ENCODE measurements around the gene ITGA6.

Gene ITGA6

DNA sequence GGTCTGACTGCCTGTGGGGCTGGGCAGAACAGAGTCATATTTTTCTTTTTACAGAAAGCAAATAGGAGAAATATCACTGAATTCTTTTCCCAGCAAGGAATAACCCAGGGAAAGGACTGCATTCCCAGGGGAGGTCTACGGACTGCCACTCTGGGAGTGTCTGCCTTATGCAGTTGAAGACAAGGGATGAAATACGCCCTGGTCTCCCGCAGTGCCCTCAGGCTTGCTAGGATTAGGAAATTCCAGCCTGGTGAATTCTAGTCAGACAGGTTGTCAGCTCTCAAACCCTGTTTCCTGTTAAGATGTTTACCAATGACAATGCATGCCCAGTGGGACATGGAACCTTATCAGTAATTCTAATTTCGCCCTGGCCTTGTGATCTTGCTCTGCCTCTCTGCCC is 98.2 kb downstream of the ITGA6 start (continued):
- TF ChIP-seq, protein P1, sequence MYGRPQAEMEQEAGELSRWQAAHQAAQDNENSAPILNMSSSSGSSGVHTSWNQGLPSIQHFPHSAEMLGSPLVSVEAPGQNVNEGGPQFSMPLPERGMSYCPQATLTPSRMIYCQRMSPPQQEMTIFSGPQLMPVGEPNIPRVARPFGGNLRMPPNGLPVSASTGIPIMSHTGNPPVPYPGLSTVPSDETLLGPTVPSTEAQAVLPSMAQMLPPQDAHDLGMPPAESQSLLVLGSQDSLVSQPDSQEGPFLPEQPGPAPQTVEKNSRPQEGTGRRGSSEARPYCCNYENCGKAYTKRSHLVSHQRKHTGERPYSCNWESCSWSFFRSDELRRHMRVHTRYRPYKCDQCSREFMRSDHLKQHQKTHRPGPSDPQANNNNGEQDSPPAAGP (tag by site-specific recombination; IDR thresholded peaks at IDR 0.05), result no peak
- TF ChIP-seq, protein P2, sequence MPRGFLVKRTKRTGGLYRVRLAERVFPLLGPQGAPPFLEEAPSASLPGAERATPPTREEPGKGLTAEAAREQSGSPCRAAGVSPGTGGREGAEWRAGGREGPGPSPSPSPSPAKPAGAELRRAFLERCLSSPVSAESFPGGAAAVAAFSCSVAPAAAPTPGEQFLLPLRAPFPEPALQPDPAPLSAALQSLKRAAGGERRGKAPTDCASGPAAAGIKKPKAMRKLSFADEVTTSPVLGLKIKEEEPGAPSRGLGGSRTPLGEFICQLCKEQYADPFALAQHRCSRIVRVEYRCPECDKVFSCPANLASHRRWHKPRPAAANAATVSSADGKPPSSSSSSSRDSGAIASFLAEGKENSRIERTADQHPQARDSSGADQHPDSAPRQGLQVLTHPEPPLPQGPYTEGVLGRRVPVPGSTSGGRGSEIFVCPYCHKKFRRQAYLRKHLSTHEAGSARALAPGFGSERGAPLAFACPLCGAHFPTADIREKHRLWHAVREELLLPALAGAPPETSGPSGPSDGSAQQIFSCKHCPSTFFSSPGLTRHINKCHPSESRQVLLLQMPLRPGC (tag by site-specific recombination; IDR thresholded peaks at IDR 0.05), result no peak
- no peak for TF ChIP-seq ZNF175 (tag by site-specific recombination; IDR thresholded peaks at IDR 0.05)
- TF ChIP-seq ZNF529 (tag by site-specific recombination; IDR thresholded peaks at IDR 0.05; ENCODE audit: insufficient replicate concordance), result peak; percentile 19
- TF ChIP-seq ZNF146 (tag by site-specific recombination; IDR thresholded peaks at IDR 0.05), result no peak
- TF ChIP-seq, protein P3, sequence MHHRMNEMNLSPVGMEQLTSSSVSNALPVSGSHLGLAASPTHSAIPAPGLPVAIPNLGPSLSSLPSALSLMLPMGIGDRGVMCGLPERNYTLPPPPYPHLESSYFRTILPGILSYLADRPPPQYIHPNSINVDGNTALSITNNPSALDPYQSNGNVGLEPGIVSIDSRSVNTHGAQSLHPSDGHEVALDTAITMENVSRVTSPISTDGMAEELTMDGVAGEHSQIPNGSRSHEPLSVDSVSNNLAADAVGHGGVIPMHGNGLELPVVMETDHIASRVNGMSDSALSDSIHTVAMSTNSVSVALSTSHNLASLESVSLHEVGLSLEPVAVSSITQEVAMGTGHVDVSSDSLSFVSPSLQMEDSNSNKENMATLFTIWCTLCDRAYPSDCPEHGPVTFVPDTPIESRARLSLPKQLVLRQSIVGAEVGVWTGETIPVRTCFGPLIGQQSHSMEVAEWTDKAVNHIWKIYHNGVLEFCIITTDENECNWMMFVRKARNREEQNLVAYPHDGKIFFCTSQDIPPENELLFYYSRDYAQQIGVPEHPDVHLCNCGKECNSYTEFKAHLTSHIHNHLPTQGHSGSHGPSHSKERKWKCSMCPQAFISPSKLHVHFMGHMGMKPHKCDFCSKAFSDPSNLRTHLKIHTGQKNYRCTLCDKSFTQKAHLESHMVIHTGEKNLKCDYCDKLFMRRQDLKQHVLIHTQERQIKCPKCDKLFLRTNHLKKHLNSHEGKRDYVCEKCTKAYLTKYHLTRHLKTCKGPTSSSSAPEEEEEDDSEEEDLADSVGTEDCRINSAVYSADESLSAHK (tag by site-specific recombination; IDR thresholded peaks at IDR 0.05), result no peak
- TF ChIP-seq SP3 (tag by site-specific recombination; IDR thresholded peaks at IDR 0.05), result no peak
- TF ChIP-seq ZNF433 (tag by site-specific recombination; IDR thresholded peaks at IDR 0.05; ENCODE audit: low read depth), result no peak
- TF ChIP-seq ZNF596 (tag by site-specific recombination; IDR thresholded peaks at IDR 0.05), result no peak
- TF ChIP-seq ZFP69B (tag by site-specific recombination; IDR thresholded peaks at IDR 0.05), result no peak
- TF ChIP-seq ZNF544 (tag by site-specific recombination; IDR thresholded peaks at IDR 0.05), result no peak
- TF ChIP-seq ZNF121 (tag by site-specific recombination; IDR thresholded peaks at IDR 0.05), result no peak
- TF ChIP-seq FEZF1 (tag by site-specific recombination; IDR thresholded peaks at IDR 0.05), result no peak
- TF ChIP-seq YY2 (tag by site-specific recombination; IDR thresholded peaks at IDR 0.05), result no peak
- no peak for TF ChIP-seq ZNF623 (tag by site-specific recombination; IDR thresholded peaks at IDR 0.05)
- TF ChIP-seq, protein P4, sequence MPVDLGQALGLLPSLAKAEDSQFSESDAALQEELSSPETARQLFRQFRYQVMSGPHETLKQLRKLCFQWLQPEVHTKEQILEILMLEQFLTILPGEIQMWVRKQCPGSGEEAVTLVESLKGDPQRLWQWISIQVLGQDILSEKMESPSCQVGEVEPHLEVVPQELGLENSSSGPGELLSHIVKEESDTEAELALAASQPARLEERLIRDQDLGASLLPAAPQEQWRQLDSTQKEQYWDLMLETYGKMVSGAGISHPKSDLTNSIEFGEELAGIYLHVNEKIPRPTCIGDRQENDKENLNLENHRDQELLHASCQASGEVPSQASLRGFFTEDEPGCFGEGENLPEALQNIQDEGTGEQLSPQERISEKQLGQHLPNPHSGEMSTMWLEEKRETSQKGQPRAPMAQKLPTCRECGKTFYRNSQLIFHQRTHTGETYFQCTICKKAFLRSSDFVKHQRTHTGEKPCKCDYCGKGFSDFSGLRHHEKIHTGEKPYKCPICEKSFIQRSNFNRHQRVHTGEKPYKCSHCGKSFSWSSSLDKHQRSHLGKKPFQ (tag by site-specific recombination; IDR thresholded peaks at IDR 0.05), result no peak
- TF ChIP-seq ZNF792 (tag by site-specific recombination; IDR thresholded peaks at IDR 0.05), result no peak
- 0 out of 2 replicates have a peak, but pooled peaks have one; percentile 43 for TF ChIP-seq ZNF626 (tag by site-specific recombination; IDR thresholded peaks at IDR 0.05)
- TF ChIP-seq ZNF266 (tag by site-specific recombination; IDR thresholded peaks at IDR 0.05; ENCODE audit: low read depth), result no peak
- TF ChIP-seq, protein P5, sequence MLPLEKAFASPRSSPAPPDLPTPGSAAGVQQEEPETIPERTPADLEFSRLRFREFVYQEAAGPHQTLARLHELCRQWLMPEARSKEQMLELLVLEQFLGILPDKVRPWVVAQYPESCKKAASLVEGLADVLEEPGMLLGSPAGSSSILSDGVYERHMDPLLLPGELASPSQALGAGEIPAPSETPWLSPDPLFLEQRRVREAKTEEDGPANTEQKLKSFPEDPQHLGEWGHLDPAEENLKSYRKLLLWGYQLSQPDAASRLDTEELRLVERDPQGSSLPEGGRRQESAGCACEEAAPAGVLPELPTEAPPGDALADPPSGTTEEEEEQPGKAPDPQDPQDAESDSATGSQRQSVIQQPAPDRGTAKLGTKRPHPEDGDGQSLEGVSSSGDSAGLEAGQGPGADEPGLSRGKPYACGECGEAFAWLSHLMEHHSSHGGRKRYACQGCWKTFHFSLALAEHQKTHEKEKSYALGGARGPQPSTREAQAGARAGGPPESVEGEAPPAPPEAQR (tag by site-specific recombination; IDR thresholded peaks at IDR 0.05), result no peak

DNA sequence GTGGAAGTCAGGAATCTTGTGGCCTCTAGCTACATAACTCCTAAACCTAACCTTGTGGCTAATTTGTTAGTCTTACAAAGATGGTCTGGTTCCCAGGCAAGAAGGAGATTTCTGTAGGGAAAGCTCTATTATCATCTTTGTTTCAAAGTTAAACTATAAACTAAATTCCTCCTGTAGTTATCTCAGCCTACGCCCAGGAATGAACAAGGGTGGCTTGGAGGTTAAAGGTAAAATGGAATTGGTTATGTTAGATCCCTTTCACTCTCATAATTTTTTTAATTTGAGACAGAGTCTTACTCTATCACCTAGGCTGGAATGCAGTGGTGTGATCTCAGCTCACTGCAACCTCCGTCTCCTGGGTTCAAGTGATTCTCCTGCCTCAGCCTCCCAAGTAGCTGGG is 103.9 kb downstream of the ITGA6 start:
- ChIA-PET POLR2A (no interaction called here), CTCF (interaction anchor here (0.6 to 0.7 kb wide), 2 partner anchors 69 to 240 kb away, joined by 3 read pairs; no protein-coding TSS in a partner anchor)
- no peak overlapping the region for H3K27ac ChIP-seq (ENCODE audit: extremely low read depth, low read depth, low read length)
- no peaks in the 10 kb centered on the region for H3K36me3 ChIP-seq (ENCODE audit: control insufficient read depth in 2 of 2, insufficient read depth in 1 of 2, low read length in 2 of 2)
- no peaks in the 10 kb centered on the region for H3K9me3 ChIP-seq (ENCODE audit: control insufficient read depth, insufficient read depth, low read depth, low read length)
- no peak overlapping the region for H3K4me3 ChIP-seq (ENCODE audit: low read depth, low read length)
- H3K4me1 ChIP-seq (ENCODE audit: control insufficient read depth, insufficient read depth, low read length), result no peaks in the 10 kb centered on the region
- TF ChIP-seq, protein P6, sequence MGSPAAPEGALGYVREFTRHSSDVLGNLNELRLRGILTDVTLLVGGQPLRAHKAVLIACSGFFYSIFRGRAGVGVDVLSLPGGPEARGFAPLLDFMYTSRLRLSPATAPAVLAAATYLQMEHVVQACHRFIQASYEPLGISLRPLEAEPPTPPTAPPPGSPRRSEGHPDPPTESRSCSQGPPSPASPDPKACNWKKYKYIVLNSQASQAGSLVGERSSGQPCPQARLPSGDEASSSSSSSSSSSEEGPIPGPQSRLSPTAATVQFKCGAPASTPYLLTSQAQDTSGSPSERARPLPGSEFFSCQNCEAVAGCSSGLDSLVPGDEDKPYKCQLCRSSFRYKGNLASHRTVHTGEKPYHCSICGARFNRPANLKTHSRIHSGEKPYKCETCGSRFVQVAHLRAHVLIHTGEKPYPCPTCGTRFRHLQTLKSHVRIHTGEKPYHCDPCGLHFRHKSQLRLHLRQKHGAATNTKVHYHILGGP (tag by site-specific recombination; IDR thresholded peaks at IDR 0.05), result no peak
- TF ChIP-seq ZNF341 (tag by site-specific recombination; IDR thresholded peaks at IDR 0.05; ENCODE audit: low read depth) (no peak), ZBTB20 (tag by site-specific recombination; IDR thresholded peaks at IDR 0.05) (no peak), HOXD13 (CRISPR knock-in tag; IDR thresholded peaks at IDR 0.05; ENCODE audit: borderline replicate concordance) (no peak), ZNF138 (tag by site-specific recombination; IDR thresholded peaks at IDR 0.05; ENCODE audit: borderline replicate concordance) (no peak), ZNF692 (tag by site-specific recombination; IDR thresholded peaks at IDR 0.05) (no peak), ZNF146 (tag by site-specific recombination; IDR thresholded peaks at IDR 0.05) (no peak), KLF16 (tag by site-specific recombination; IDR thresholded peaks at IDR 0.05) (no peak), ZNF214 (tag by site-specific recombination; IDR thresholded peaks at IDR 0.05; ENCODE audit: borderline replicate concordance) (no peak)

Data from HEK293 (cell line).